K562 (cell line): ENCODE results near the gene STARD13. TPM values are rescaled to one million over a fixed set of nuclear protein-coding genes. Genes with fewer than 3 reads are reported as not detected.

Source experiments
- ATAC-seq: fragments of 200-7000 bp; cut with Tn5 transposase; 3 replicates; pipeline ENCODE4 v1.9.1; 2020; ENCODE audit warnings: moderate library complexity
- BruUV-seq: library from RNA; stranded (reverse); fragments of 400-500 nt; replicated peaks from 2 replicates; lab custom pipeline; 2021; lab: Mats Ljungman, UMichigan
- CTCF ChIA-PET: fragments of 300-600 bp; formaldehyde crosslinking; extraction: SDS; loops from one replicate; lab custom pipeline; 2021; ENCODE audit warnings: low intra/inter-chr PET ratio; lab: Yijun Ruan, JAX
- POLR2A ChIA-PET: fragments of 300-600, 350-650 bp; sonication (Branson Sonifier 250); formaldehyde crosslinking; extraction: SDS; loops from one replicate; lab custom pipeline; 2021; ENCODE audit warnings: antibody characterized with exemption, inconsistent platforms; lab: Yijun Ruan, JAX
- DNase-seq, 4 experiments: peaks; one replicate each; pipeline versions ENCODE4 v3.0.0 to v3.0.0-alpha.2; 2011 to 2018; ENCODE audit warnings: low spot score in 3 of 4, mixed read lengths in 3 of 4; ENCODE audit errors: extremely low read depth in 1 of 4
- FAIRE-seq: peaks from 2 replicates; lab custom pipeline; 2011; peaks lifted over from hg19 to GRCh38; lab: Jason Lieb, UNC
- H2AFZ ChIP-seq: 2 replicates; pipeline ENCODE4 v1.6.0; 2011; ENCODE audit warnings: low read depth, low read length, control low read depth, inconsistent platforms
- H3K27ac ChIP-seq: fragments of 200-600 bp; 3 replicates; pipeline ENCODE4 v1.8.0; 2011; ENCODE audit warnings: low read depth, mild to moderate bottlenecking, control low read depth, inconsistent platforms, low read length, moderate library complexity, mixed read lengths; ENCODE audit errors: extremely low read depth
- H3K27me3 ChIP-seq, 2 experiments: fragments of 300-600 bp in 1 of 2; 2 replicates in 1 of 2; 3 replicates in 1 of 2; pipeline versions ENCODE4 v1.6.0 to v1.8.0; 2011; ENCODE audit warnings: inconsistent platforms in 2 of 2, low read length in 2 of 2, mild to moderate bottlenecking in 1 of 2, mixed read lengths in 1 of 2, moderate library complexity in 1 of 2; ENCODE audit not compliant: control insufficient read depth in 2 of 2, insufficient read depth in 2 of 2
- H3K36me3 ChIP-seq: fragments of 300-600 bp; 3 replicates; pipeline ENCODE4 v1.8.0; 2011; ENCODE audit warnings: mild to moderate bottlenecking, low read length, inconsistent platforms; ENCODE audit not compliant: control insufficient read depth, insufficient read depth
- H3K4me1 ChIP-seq, 2 experiments: fragments of 200-600 bp in 1 of 2; replicated peaks in 1 of 2; 2 replicates in 1 of 2; 3 replicates in 1 of 2; pipeline versions ENCODE4 v1.5.1 to v1.8.0; 2011; ENCODE audit warnings: inconsistent platforms in 2 of 2, low read length in 2 of 2, mild to moderate bottlenecking in 1 of 2, mixed read lengths in 1 of 2, moderate library complexity in 1 of 2; ENCODE audit not compliant: control insufficient read depth in 2 of 2, insufficient read depth in 2 of 2
- H3K4me2 ChIP-seq: 2 replicates; pipeline ENCODE4 v1.6.1; 2011; ENCODE audit warnings: low read length, control low read depth, inconsistent platforms, mixed read lengths; ENCODE audit not compliant: insufficient read depth
- H3K4me3 ChIP-seq: fragments of 200-600 bp; sonication (generic), shearing (Covaris generic); 2 replicates; pipeline ENCODE4 v1.5.1; 2016; ENCODE audit warnings: control low read depth, inconsistent platforms
- H3K79me2 ChIP-seq: fragments of 200-600 bp; 3 replicates; pipeline ENCODE4 v1.8.0; 2011; ENCODE audit warnings: low read length, inconsistent platforms; ENCODE audit not compliant: control insufficient read depth, insufficient read depth
- H3K9ac ChIP-seq, 2 experiments: 2 replicates each; pipeline versions ENCODE4 v1.6.0 to v1.6.1; 2011; ENCODE audit warnings: low read depth in 2 of 2, low read length in 2 of 2, control low read depth in 1 of 2, inconsistent platforms in 1 of 2, mild to moderate bottlenecking in 1 of 2, mixed read lengths in 1 of 2; ENCODE audit not compliant: insufficient read depth in 1 of 2
- H3K9me1 ChIP-seq: one replicate; pipeline ENCODE4 v1.6.0; 2011; ENCODE audit warnings: inconsistent platforms, mild to moderate bottlenecking, low read length, moderate library complexity; ENCODE audit not compliant: control insufficient read depth, insufficient read depth
- H3K9me3 ChIP-seq: replicated peaks from 2 replicates; pipeline ENCODE4 v1.5.1; 2011; ENCODE audit warnings: low read depth, low read length, inconsistent platforms; ENCODE audit not compliant: control insufficient read depth, insufficient read depth
- H4K20me1 ChIP-seq: replicated peaks from 2 replicates; pipeline ENCODE4 v1.6.1; 2011; ENCODE audit warnings: low read length, inconsistent platforms, mixed read lengths; ENCODE audit not compliant: control insufficient read depth, insufficient read depth
- DDX20 ChIP-seq: fragments of 450-650 bp; IDR thresholded peaks from 2 replicates; pipeline ENCODE4 v1.6.1; 2016; ENCODE audit warnings: missing genetic modification characterization, low read depth, mild to moderate bottlenecking, missing compliant biosample characterization, moderate library complexity
- DPF2 ChIP-seq: fragments of 450-650 bp; IDR thresholded peaks from 2 replicates; pipeline ENCODE4 v1.6.1; 2016
- ELK3 ChIP-seq: fragments of 450-650 bp; formaldehyde crosslinking; IDR thresholded peaks from 2 replicates; pipeline ENCODE4 v1.4.0; 2020; ENCODE audit warnings: mild to moderate bottlenecking
- GTF3C2 ChIP-seq: IDR thresholded peaks from 3 replicates; pipeline ENCODE4 v1.6.1; 2011; ENCODE audit warnings: borderline replicate concordance, mild to moderate bottlenecking, moderate library complexity; ENCODE audit not compliant: insufficient read length; ENCODE audit errors: extremely low read depth
- KLF13 ChIP-seq: fragments of 450-650 bp; IDR thresholded peaks from 2 replicates; pipeline ENCODE4 v1.6.1; 2016; ENCODE audit warnings: missing genetic modification characterization, low read depth, mild to moderate bottlenecking, missing compliant biosample characterization, moderate library complexity, borderline replicate concordance
- NFYB ChIP-seq: IDR thresholded peaks from 2 replicates; pipeline ENCODE4 v1.6.1; 2011; ENCODE audit warnings: mild to moderate bottlenecking, moderate library complexity; ENCODE audit not compliant: insufficient read length; ENCODE audit errors: extremely low read depth
- TCF3 ChIP-seq: sonication (generic); formaldehyde crosslinking; IDR thresholded peaks from 2 replicates; pipeline ENCODE4 v1.4.0; 2020; ENCODE audit warnings: mild to moderate bottlenecking, missing genetic modification reagents
- ZNF445 ChIP-seq: fragments of 250-450 bp; sonication (Bioruptor Pico); IDR thresholded peaks from 2 replicates; pipeline ENCODE4 v1.4.0; 2020; ENCODE audit warnings: low read depth, mild to moderate bottlenecking, moderate library complexity
- ZNF551 ChIP-seq: fragments of 250-450 bp; sonication (Bioruptor Pico); IDR thresholded peaks from 2 replicates; pipeline ENCODE4 v1.5.0; 2021; ENCODE audit warnings: mild to moderate bottlenecking, moderate library complexity
- ZNF586 ChIP-seq: fragments of 450-650 bp; formaldehyde crosslinking; conservative IDR thresholded peaks from 2 replicates; pipeline ENCODE4 v1.4.0; 2020; ENCODE audit warnings: mild to moderate bottlenecking, moderate library complexity
- ZNF699 ChIP-seq: fragments of 250-450 bp; sonication (Bioruptor Pico); IDR thresholded peaks from 2 replicates; pipeline ENCODE4 v1.8.0; 2021; ENCODE audit warnings: mild to moderate bottlenecking, moderate library complexity; ENCODE audit not compliant: insufficient replicate concordance
- ZNF707 ChIP-seq: fragments of 250-450 bp; sonication (Bioruptor Pico); conservative IDR thresholded peaks from 2 replicates; pipeline ENCODE4 v1.8.0; 2022; ENCODE audit warnings: inconsistent platforms, mild to moderate bottlenecking, moderate library complexity
- WGBS: fragments of 100-300 bp; shearing (Covaris generic); methylation state at CpG from one replicate; pipeline ENCODE4 v1.1.6; 2016; ENCODE audit warnings: low coverage, mixed read lengths; ENCODE audit not compliant: insufficient coverage; ENCODE audit errors: missing lambda C conversion rate; 5-methylcytosine and 5-hydroxymethylcytosine counted together
- in situ Hi-C: fragments of 300-500 bp; cut with MboI; formaldehyde crosslinking; loops from 4 replicates; pipeline ENCODE4 v1.15.0; 2018; ENCODE audit warnings: inconsistent platforms, mixed read lengths
- intact Hi-C: fragments of 100-400 bp; cut with micrococcal nuclease; formaldehyde crosslinking; loops from 2 replicates; pipeline ENCODE4 v1.14.2; 2022
- polyA plus RNA-seq, 8 experiments: library from polyadenylated mRNA; depleted of rRNA in 4 of 8; stranded (reverse) in 5 of 8; unstranded in 3 of 8; fragments of >200 nt; fragmentation: Nextera tagmentation in 2 of 8; fragmentation: Illumina TruSeq in 1 of 8; extraction: Ambion mirVana in 2 of 8; extraction: Trizol in 1 of 8; gene quantifications; 2 replicates each; pipeline versions ENCODE4 v1.2.1 to v1.2.3, GENCODE V29; 2011 to 2014; ENCODE audit warnings: inconsistent platforms in 1 of 8, missing spikeins in 1 of 8
- total RNA-seq, 7 experiments: library from RNA; depleted of rRNA in 6 of 7; stranded (reverse); fragments of >200 nt in 6 of 7; fragmentation: Illumina TruSeq in 2 of 7; extraction: Trizol in 2 of 7; gene quantifications; 2 replicates each; pipeline versions ENCODE4 v1.2.1 to v1.2.3, GENCODE V29; 2011 to 2021; ENCODE audit warnings: low replicate concordance in 1 of 7

STARD13 gene
- total and polyA plus RNA-seq, 9 of the 15 experiments (the other 6 are each of a cell fraction or from before 2014, with no cell fraction given): 0.11 TPM; not detected in 8

- no peak for DNase-seq
- no peak overlapping the region for H3K4me3 ChIP-seq
- H3K27me3 ChIP-seq: no peaks in the 10 kb centered on the region; a peak in 1 of 5 replicates
- TF ChIP-seq DDX20 (tag) (no peak), GTF3C2 (no peak), KLF13 (no peak), ZNF445 (no peak), ZNF707 (CRISPR knock-in tag) (no peak), TCF3 (CRISPR knock-in tag) (no peak), ZNF551 (CRISPR knock-in tag) (no peak), ELK3 (CRISPR knock-in tag) (no peak), NFYB (no peak), ZNF699 (no peak), ZNF586 (CRISPR knock-in tag) (no peak), DPF2 (no peak)
- TF ChIP-seq, all 486 proteins: peak for 0
- Histone ChIP-seq H3K36me3 (no peaks in the 10 kb centered on the region), H3K9me3 (no peaks in the 10 kb centered on the region), H3K4me2 (no peak overlapping the region), H3K9me1 (no peaks in the 10 kb centered on the region), H4K20me1 (no peaks in the 10 kb centered on the region), H3K9ac (no peak overlapping the region), H3K27ac (no peak overlapping the region), H3K79me2 (no peaks in the 10 kb centered on the region), H2AFZ (no peak overlapping the region), H3K4me1 (no peaks in the 10 kb centered on the region)
- ChIA-PET POLR2A (no interaction called here), CTCF (no interaction called here)
- in situ Hi-C loops: no loop called here
- FAIRE-seq (no peak), ATAC-seq (no peak)
- BruUV-seq: no TSS peak
- intact Hi-C loops: no loop called here
- 0% methylated on average over 3 of the region's 3 CpGs for WGBS
These were observed 32.5 kb upstream of the STARD13 start for GRCh38 chr13:33318037-33318436.
